Neutrophil (primary cell): ENCODE data around the gene MYH13.

Source experiments
- H3K27ac ChIP-seq: fragments of 200-600 bp; sonication (generic); 2 replicates; pipeline ENCODE4 v1.5.1; 2016; ENCODE audit warnings: mild to moderate bottlenecking, moderate library complexity
- H3K27me3 ChIP-seq: fragments of 200-600 bp; sonication (generic); 2 replicates; pipeline ENCODE4 v1.6.0; 2016; ENCODE audit warnings: mild to moderate bottlenecking
- H3K36me3 ChIP-seq: fragments of 200-600 bp; sonication (generic); 2 replicates; pipeline ENCODE4 v1.5.1; 2017
- H3K4me1 ChIP-seq, 2 experiments: fragments of 200-600 bp in 1 of 2; sonication (generic) in 1 of 2; 1 replicate in 1 of 2; 2 replicates in 1 of 2; pipeline versions ENCODE4 v1.5.1 to v1.6.1; 2013 to 2016; ENCODE audit warnings: low read depth in 1 of 2, low read length in 1 of 2, mild to moderate bottlenecking in 1 of 2, moderate library complexity in 1 of 2; ENCODE audit not compliant: control insufficient read depth in 1 of 2, insufficient read depth in 1 of 2
- H3K4me3 ChIP-seq, 2 experiments: fragments of 200-600 bp in 1 of 2; sonication (generic) in 1 of 2; 1 replicate in 1 of 2; 2 replicates in 1 of 2; pipeline ENCODE4 v1.5.1; 2013 to 2016; ENCODE audit warnings: low read depth in 1 of 2, low read length in 1 of 2, mild to moderate bottlenecking in 1 of 2, moderate library complexity in 1 of 2
- H3K9me3 ChIP-seq: fragments of 200-600 bp; sonication (generic); 2 replicates; pipeline ENCODE4 v1.5.1; 2016
- CTCF ChIP-seq: fragments of 200-600 bp; sonication (generic); IDR thresholded peaks from 2 replicates; pipeline ENCODE4 v1.5.1; 2016; ENCODE audit warnings: antibody characterized with exemption

The MYH13 gene

GRCh38 chr17:10265100-10265810 is 107.6 kb downstream of the MYH13 start:
- Histone ChIP-seq H3K36me3 (no peaks in the 10 kb centered on the region), H3K4me3 (no peak overlapping the region), H3K9me3 (no peaks in the 10 kb centered on the region), H3K4me1 (no peaks in the 10 kb centered on the region), H3K27me3 (peaks cover 22% of the 10 kb centered on the region), H3K27ac (no peak overlapping the region)
- TF ChIP-seq CTCF = no peak

- no peaks in the 10 kb centered on the region for H3K4me1 ChIP-seq
- H3K27ac ChIP-seq = no peak overlapping the region
- no peaks in the 10 kb centered on the region for H3K9me3 ChIP-seq
- peaks cover 33% of the 10 kb centered on the region for H3K27me3 ChIP-seq
- no peak for TF ChIP-seq CTCF
- H3K36me3 ChIP-seq = no peaks in the 10 kb centered on the region
- H3K4me3 ChIP-seq = no peak overlapping the region
Observed at GRCh38 chr17:10264051-10264450, 108.8 kb downstream of the MYH13 start.

- no peaks in the 10 kb centered on the region for H3K36me3 ChIP-seq
- no peak overlapping the region for H3K27ac ChIP-seq
- H3K27me3 ChIP-seq = peaks cover 37% of the 10 kb centered on the region
- no peak overlapping the region for H3K4me3 ChIP-seq
- no peaks in the 10 kb centered on the region for H3K4me1 ChIP-seq
- H3K9me3 ChIP-seq = no peaks in the 10 kb centered on the region
- TF ChIP-seq CTCF = no peak
Observed at GRCh38 chr17:10262451-10262850, 110.4 kb downstream of the MYH13 start.

GRCh38 chr17:10261098-10261497 is 111.7 kb downstream of the MYH13 start:
- no peaks in the 10 kb centered on the region for H3K36me3 ChIP-seq

GRCh38 chr17:10251212-10251948 is 121.4 kb downstream of the MYH13 start:
- H3K36me3 ChIP-seq = no peaks in the 10 kb centered on the region
- no peak overlapping the region for H3K27ac ChIP-seq
- TF ChIP-seq CTCF = no peak
- H3K4me3 ChIP-seq = no peak overlapping the region
- H3K9me3 ChIP-seq = no peaks in the 10 kb centered on the region
- no peaks in the 10 kb centered on the region for H3K4me1 ChIP-seq
- H3K27me3 ChIP-seq = peaks cover 6% of the 10 kb centered on the region

More at GRCh38 chr17:10261098-10261497, 111.7 kb downstream of the MYH13 start:
- Histone ChIP-seq H3K27ac (no peak overlapping the region), H3K4me1 (no peaks in the 10 kb centered on the region), H3K4me3 (no peak overlapping the region), H3K27me3 (peaks cover 37% of the 10 kb centered on the region), H3K9me3 (no peaks in the 10 kb centered on the region)
- no peak for TF ChIP-seq CTCF
